A549 (cell line): Measurements from ENCODE around the gene OR3A2.
"Not testable (repeated sequence)": the region's sequence is repeated elsewhere in the genome, so short reads cannot be mapped to it uniquely, and the experiment has no call there.

Experiments used
- CEBPB ChIP-seq, 2 experiments: fragments of >200 bp in 1 of 2; sonication (Bioruptor Twin) in 1 of 2; formaldehyde crosslinking in 1 of 2; IDR thresholded peaks; 2 replicates each; pipeline ENCODE4 v1.6.1; 2012 to 2016
- EP300 ChIP-seq, 2 experiments: fragments of >200 bp; sonication (Bioruptor Twin); formaldehyde crosslinking; IDR thresholded peaks; 2 replicates in 1 of 2; 3 replicates in 1 of 2; pipeline ENCODE4 v1.6.1; 2016 to 2017
- HES2 ChIP-seq: fragments of >200 bp; sonication (Bioruptor Twin); formaldehyde crosslinking; IDR thresholded peaks from 2 replicates; pipeline ENCODE4 v1.6.1; 2016
- JUNB ChIP-seq: fragments of >200 bp; sonication (Bioruptor Twin); formaldehyde crosslinking; IDR thresholded peaks from 2 replicates; pipeline ENCODE4 v1.6.1; 2016
- KDM5A ChIP-seq: fragments of 200-600 bp; sonication (generic); IDR thresholded peaks from 2 replicates; pipeline ENCODE4 v1.6.1; 2016; ENCODE audit warnings: antibody characterized with exemption, mild to moderate bottlenecking
- MYC ChIP-seq: IDR thresholded peaks from 2 replicates; pipeline ENCODE4 v1.6.1; 2012; ENCODE audit warnings: mild to moderate bottlenecking, inconsistent platforms, low read length, improper control_type of control experiment, borderline replicate concordance
- NFE2L2 ChIP-seq: fragments of 150-350 bp; conservative IDR thresholded peaks from 2 replicates; pipeline ENCODE4 v1.6.1; 2014; ENCODE audit warnings: low read length
- POLR2A ChIP-seq: IDR thresholded peaks from 2 replicates; pipeline ENCODE4 v1.6.1; 2012; ENCODE audit warnings: mild to moderate bottlenecking, low read length
- REST ChIP-seq: fragments of 200-600 bp; sonication (generic); IDR thresholded peaks from 2 replicates; pipeline ENCODE4 v1.6.1; 2016; ENCODE audit warnings: antibody characterized with exemption, mild to moderate bottlenecking, moderate library complexity
- ZFP36 ChIP-seq: fragments of 450-650 bp; IDR thresholded peaks from 2 replicates; pipeline ENCODE4 v1.6.1; 2014; ENCODE audit warnings: borderline replicate concordance; ENCODE audit not compliant: partially characterized antibody
- TF ChIP-seq, protein P1 (sequence below): fragments of >200 bp; sonication (Bioruptor Twin); formaldehyde crosslinking; IDR thresholded peaks from 3 replicates; pipeline ENCODE4 v1.5.1; 2016
- TF ChIP-seq, protein P2 (sequence below): IDR thresholded peaks from 2 replicates; pipeline ENCODE4 v1.6.1; 2012
- TF ChIP-seq, protein P3 (sequence below): fragments of 450-650 bp; IDR thresholded peaks from 2 replicates; pipeline ENCODE4 v1.6.1; 2014; ENCODE audit warnings: antibody characterized with exemption

GRCh38 chr17:3241044-3241443, 145.1 kb downstream of the OR3A2 start:
- TF ChIP-seq NFE2L2; CEBPB (IDR thresholded peaks at IDR 0.05); REST; ZFP36; MYC; POLR2A; EP300 (IDR thresholded peaks at IDR 0.05); KDM5A; JUNB; HES2: not testable (repeated sequence)
- TF ChIP-seq, protein P1, sequence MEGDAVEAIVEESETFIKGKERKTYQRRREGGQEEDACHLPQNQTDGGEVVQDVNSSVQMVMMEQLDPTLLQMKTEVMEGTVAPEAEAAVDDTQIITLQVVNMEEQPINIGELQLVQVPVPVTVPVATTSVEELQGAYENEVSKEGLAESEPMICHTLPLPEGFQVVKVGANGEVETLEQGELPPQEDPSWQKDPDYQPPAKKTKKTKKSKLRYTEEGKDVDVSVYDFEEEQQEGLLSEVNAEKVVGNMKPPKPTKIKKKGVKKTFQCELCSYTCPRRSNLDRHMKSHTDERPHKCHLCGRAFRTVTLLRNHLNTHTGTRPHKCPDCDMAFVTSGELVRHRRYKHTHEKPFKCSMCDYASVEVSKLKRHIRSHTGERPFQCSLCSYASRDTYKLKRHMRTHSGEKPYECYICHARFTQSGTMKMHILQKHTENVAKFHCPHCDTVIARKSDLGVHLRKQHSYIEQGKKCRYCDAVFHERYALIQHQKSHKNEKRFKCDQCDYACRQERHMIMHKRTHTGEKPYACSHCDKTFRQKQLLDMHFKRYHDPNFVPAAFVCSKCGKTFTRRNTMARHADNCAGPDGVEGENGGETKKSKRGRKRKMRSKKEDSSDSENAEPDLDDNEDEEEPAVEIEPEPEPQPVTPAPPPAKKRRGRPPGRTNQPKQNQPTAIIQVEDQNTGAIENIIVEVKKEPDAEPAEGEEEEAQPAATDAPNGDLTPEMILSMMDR, result not testable (repeated sequence)
- TF ChIP-seq, protein P2, sequence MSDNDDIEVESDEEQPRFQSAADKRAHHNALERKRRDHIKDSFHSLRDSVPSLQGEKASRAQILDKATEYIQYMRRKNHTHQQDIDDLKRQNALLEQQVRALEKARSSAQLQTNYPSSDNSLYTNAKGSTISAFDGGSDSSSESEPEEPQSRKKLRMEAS, result not testable (repeated sequence)
- TF ChIP-seq, protein P3, sequence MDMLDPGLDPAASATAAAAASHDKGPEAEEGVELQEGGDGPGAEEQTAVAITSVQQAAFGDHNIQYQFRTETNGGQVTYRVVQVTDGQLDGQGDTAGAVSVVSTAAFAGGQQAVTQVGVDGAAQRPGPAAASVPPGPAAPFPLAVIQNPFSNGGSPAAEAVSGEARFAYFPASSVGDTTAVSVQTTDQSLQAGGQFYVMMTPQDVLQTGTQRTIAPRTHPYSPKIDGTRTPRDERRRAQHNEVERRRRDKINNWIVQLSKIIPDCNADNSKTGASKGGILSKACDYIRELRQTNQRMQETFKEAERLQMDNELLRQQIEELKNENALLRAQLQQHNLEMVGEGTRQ, result not testable (repeated sequence)
